Measurements from ENCODE around the gene KHDRBS1.

KHDRBS1 gene

DNA sequence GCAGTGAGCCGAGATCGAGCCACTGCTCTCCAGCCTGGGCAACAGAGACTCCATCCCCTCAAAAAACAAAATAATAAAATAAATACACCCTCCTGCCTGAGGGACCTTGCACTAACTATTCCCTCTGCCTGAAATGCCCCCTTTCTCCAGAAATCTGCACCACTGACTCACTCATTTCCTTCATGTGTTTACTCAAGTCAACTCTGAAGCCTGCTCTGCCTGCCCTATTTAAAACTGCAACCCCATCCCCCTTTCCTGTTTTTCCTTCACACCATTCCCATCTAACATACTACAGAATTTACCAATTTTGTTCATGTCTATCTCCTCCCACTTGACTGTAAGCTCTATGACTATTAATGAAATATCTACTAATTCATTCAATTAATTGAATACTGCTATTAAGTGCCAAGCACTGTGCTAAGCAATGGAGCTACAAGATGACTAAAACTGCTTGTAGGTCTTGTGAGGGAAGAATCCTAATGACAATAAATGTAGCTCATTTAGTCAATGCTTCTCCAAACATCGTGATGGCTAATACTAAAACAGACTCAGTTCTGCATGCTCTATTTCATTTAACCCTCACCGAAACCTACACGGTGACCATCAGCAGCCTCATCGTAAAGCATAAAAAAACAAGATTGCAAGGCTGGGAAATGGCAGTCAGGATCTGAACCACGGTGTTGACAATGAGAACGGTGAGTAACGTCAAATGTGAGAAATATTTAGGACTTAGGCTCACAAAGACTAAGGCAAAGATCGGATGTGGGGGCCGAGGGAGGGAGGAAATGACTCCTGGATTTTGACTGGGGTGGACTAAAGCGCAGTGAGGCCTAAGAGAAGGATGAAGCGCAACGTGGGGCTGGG is 58.3 kb downstream of the KHDRBS1 start:
- POLR2A ChIA-PET: interaction anchor here (0.5 to 3.6 kb wide), 15 partner anchors 10 to 288 kb away, joined by 3 to 33 read pairs (median 5); partner anchors contain the start of genes KHDRBS1, KPNA6, MARCKSL1 and TXLNA
- H3K4me1 ChIP-seq (ENCODE audit: control insufficient read depth, insufficient read depth, low read length): no peaks in the 10 kb centered on the region
- TF ChIP-seq TRIM28 (IDR thresholded peaks at IDR 0.05; ENCODE audit: borderline replicate concordance, low read length) (peak; percentile 32; the same call in 1 of the 2 replicates), ZNF549 (tag by site-specific recombination; IDR thresholded peaks at IDR 0.05) (no peak), ZNF112 (tag by site-specific recombination; IDR thresholded peaks at IDR 0.05) (no peak), ZBTB20 (tag by site-specific recombination; IDR thresholded peaks at IDR 0.05) (0 out of 2 replicates have a peak, but pooled peaks have one; percentile 36), ZNF664 (tag by site-specific recombination; IDR thresholded peaks at IDR 0.05) (peak; percentile 54; the same call in 1 of the 2 replicates), ZNF792 (tag by site-specific recombination; IDR thresholded peaks at IDR 0.05) (no peak), MZF1 (tag by site-specific recombination; IDR thresholded peaks at IDR 0.05; ENCODE audit: borderline replicate concordance) (no peak), ZNF239 (tag by site-specific recombination; IDR thresholded peaks at IDR 0.05) (no peak), ZNF837 (tag by site-specific recombination; IDR thresholded peaks at IDR 0.05) (no peak), ZNF324 (tag by site-specific recombination; IDR thresholded peaks at IDR 0.05) (no peak), ZNF335 (tag by site-specific recombination; conservative IDR thresholded peaks at IDR 0.05) (peak; percentile 20; the same call in 1 of the 2 replicates), ZNF701 (tag by site-specific recombination; IDR thresholded peaks at IDR 0.05) (no peak), ZNF623 (tag by site-specific recombination; IDR thresholded peaks at IDR 0.05) (peak; percentile 42)
- TF ChIP-seq, protein P1, sequence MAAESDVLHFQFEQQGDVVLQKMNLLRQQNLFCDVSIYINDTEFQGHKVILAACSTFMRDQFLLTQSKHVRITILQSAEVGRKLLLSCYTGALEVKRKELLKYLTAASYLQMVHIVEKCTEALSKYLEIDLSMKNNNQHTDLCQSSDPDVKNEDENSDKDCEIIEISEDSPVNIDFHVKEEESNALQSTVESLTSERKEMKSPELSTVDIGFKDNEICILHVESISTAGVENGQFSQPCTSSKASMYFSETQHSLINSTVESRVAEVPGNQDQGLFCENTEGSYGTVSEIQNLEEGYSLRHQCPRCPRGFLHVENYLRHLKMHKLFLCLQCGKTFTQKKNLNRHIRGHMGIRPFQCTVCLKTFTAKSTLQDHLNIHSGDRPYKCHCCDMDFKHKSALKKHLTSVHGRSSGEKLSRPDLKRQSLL (tag by site-specific recombination; IDR thresholded peaks at IDR 0.05): no peak
- TF ChIP-seq, protein P2, sequence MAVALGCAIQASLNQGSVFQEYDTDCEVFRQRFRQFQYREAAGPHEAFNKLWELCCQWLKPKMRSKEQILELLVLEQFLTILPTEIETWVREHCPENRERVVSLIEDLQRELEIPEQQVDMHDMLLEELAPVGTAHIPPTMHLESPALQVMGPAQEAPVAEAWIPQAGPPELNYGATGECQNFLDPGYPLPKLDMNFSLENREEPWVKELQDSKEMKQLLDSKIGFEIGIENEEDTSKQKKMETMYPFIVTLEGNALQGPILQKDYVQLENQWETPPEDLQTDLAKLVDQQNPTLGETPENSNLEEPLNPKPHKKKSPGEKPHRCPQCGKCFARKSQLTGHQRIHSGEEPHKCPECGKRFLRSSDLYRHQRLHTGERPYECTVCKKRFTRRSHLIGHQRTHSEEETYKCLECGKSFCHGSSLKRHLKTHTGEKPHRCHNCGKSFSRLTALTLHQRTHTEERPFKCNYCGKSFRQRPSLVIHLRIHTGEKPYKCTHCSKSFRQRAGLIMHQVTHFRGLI (tag by site-specific recombination; IDR thresholded peaks at IDR 0.05): no peak
- TF ChIP-seq, protein P3, sequence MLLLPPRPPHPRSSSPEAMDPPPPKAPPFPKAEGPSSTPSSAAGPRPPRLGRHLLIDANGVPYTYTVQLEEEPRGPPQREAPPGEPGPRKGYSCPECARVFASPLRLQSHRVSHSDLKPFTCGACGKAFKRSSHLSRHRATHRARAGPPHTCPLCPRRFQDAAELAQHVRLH (tag by site-specific recombination; IDR thresholded peaks at IDR 0.05): no peak
- TF ChIP-seq, protein P4, sequence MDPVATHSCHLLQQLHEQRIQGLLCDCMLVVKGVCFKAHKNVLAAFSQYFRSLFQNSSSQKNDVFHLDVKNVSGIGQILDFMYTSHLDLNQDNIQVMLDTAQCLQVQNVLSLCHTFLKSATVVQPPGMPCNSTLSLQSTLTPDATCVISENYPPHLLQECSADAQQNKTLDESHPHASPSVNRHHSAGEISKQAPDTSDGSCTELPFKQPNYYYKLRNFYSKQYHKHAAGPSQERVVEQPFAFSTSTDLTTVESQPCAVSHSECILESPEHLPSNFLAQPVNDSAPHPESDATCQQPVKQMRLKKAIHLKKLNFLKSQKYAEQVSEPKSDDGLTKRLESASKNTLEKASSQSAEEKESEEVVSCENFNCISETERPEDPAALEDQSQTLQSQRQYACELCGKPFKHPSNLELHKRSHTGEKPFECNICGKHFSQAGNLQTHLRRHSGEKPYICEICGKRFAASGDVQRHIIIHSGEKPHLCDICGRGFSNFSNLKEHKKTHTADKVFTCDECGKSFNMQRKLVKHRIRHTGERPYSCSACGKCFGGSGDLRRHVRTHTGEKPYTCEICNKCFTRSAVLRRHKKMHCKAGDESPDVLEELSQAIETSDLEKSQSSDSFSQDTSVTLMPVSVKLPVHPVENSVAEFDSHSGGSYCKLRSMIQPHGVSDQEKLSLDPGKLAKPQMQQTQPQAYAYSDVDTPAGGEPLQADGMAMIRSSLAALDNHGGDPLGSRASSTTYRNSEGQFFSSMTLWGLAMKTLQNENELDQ (tag by site-specific recombination; IDR thresholded peaks at IDR 0.05; ENCODE audit: low read depth): no peak
- peaks cover 0 to 24% of the 10 kb centered on the region in 2 experiments; a peak in 2 of 3 replicates for H3K36me3 ChIP-seq (ENCODE audit: control insufficient read depth in 2 of 2, insufficient read depth in 1 of 2, low read length in 2 of 2)
- H3K27ac ChIP-seq (ENCODE audit: extremely low read depth, low read depth, low read length): peak overlapping the region; percentile 62
- peak overlapping the region; percentile 92 for H3K4me3 ChIP-seq (ENCODE audit: low read depth, low read length)
- H3K9me3 ChIP-seq (ENCODE audit: control insufficient read depth, insufficient read depth, low read depth, low read length): no peaks in the 10 kb centered on the region
- CTCF ChIA-PET: interaction anchor here (0.6 to 3.7 kb wide), 5 partner anchors 9 to 83 kb away, joined by 3 to 14 read pairs (median 5); partner anchors contain the start of gene KPNA6

DNA sequence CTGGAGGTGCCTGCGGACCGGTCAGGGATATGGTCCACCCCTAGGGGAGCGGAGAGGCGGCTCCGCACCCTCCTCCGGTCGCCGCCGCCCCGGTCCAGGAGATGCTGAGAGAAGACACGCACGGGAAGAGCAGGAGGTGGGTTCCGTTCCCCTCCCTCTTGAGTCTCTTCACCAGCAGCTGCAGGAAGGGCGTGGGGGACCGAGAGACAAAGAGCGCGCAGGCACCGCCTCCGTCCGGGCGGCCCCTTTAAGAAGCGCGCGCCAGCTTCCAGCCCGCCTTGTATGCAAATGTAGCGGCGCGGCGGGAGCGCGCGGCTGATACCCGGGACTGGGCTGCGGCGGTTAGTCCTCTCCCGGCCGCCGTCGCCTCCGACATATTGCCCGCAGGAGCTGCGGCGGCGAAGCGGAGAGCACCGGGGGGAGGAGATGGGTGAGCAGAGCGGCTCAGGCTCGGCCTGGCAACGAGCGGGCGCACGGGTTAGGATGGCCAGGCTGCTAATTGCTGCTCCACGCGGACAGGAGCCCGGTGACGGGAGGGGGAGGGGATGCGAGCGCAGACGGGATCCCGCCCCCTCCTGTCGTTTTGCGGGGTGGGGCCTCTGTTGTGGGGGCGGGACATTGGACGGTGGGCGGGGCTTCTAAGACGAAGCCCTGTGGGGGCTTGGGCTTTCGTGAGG is 59.1 kb downstream of the KHDRBS1 start, which contains the start of gene TMEM39B:
TMEM39B (plus strand) TSS at position 318 of the 677 bp plus-strand sequence; CDS start at position 427, 109 bp downstream.
- POLR2A ChIA-PET: interaction anchor here (0.5 to 3.6 kb wide), 32 partner anchors 10 to 287 kb away, joined by 3 to 33 read pairs (median 4); partner anchors contain the start of genes DCDC2B, HDAC1, IQCC and KHDRBS1
- no peaks in the 10 kb centered on the region for H3K9me3 ChIP-seq (ENCODE audit: control insufficient read depth, insufficient read depth, low read depth, low read length)
- CTCF ChIA-PET: interaction anchor here (0.6 to 3.7 kb wide), 12 partner anchors 10 to 243 kb away, joined by 3 to 14 read pairs (median 4); partner anchors contain the start of genes KPNA6 and TXLNA
- H3K36me3 ChIP-seq (ENCODE audit: control insufficient read depth in 2 of 2, insufficient read depth in 1 of 2, low read length in 2 of 2): peaks cover 3 to 32% of the 10 kb centered on the region in 2 experiments; a peak in 2 of 3 replicates
- no peaks in the 10 kb centered on the region for H3K4me1 ChIP-seq (ENCODE audit: control insufficient read depth, insufficient read depth, low read length)
- peak within 1 kb of the TSS; percentile 62 for H3K27ac ChIP-seq (ENCODE audit: extremely low read depth, low read depth, low read length)
- H3K4me3 ChIP-seq (ENCODE audit: low read depth, low read length): peak within 1 kb of the TSS; percentile 92
- TF ChIP-seq SCRT2 (tag by site-specific recombination; IDR thresholded peaks at IDR 0.05) (no peak), ZNF677 (tag by site-specific recombination; IDR thresholded peaks at IDR 0.05) (no peak), ZNF138 (tag by site-specific recombination; IDR thresholded peaks at IDR 0.05; ENCODE audit: borderline replicate concordance) (no peak), ZNF658 (tag by site-specific recombination; IDR thresholded peaks at IDR 0.05) (no peak), ZNF37A (tag by site-specific recombination; IDR thresholded peaks at IDR 0.05) (no peak), PRDM1 (tag by site-specific recombination; IDR thresholded peaks at IDR 0.05) (no peak), ZNF544 (tag by site-specific recombination; IDR thresholded peaks at IDR 0.05) (no peak), KLF16 (tag by site-specific recombination; IDR thresholded peaks at IDR 0.05) (peak; percentile 78), OVOL3 (tag by site-specific recombination; IDR thresholded peaks at IDR 0.05) (no peak)
- TF ChIP-seq, protein P5, sequence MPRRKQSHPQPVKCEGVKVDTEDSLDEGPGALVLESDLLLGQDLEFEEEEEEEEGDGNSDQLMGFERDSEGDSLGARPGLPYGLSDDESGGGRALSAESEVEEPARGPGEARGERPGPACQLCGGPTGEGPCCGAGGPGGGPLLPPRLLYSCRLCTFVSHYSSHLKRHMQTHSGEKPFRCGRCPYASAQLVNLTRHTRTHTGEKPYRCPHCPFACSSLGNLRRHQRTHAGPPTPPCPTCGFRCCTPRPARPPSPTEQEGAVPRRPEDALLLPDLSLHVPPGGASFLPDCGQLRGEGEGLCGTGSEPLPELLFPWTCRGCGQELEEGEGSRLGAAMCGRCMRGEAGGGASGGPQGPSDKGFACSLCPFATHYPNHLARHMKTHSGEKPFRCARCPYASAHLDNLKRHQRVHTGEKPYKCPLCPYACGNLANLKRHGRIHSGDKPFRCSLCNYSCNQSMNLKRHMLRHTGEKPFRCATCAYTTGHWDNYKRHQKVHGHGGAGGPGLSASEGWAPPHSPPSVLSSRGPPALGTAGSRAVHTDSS (tag by site-specific recombination; IDR thresholded peaks at IDR 0.05): no peak
